MM.1S (cell line): ENCODE measurements around the gene HLA-DQA1.

Source experiments
- DNase-seq: peaks from one replicate; pipeline ENCODE4 v3.0.0-alpha.2; 2015
- H2AFZ ChIP-seq: fragments of 300-600 bp; sonication (generic); 2 replicates; pipeline ENCODE4 v1.6.0; 2016; ENCODE audit warnings: antibody characterized with exemption, low read length
- H3F3A ChIP-seq: fragments of 300-600 bp; sonication (generic); 2 replicates; pipeline ENCODE4 v1.6.1; 2016; ENCODE audit warnings: mild to moderate bottlenecking, antibody characterized with exemption, low read length, moderate library complexity, mixed read lengths; ENCODE audit not compliant: insufficient read depth
- H3K27ac ChIP-seq: fragments of 300-600 bp; sonication (generic); 2 replicates; pipeline ENCODE4 v1.5.1; 2016; ENCODE audit warnings: mild to moderate bottlenecking, low read length
- H3K27me3 ChIP-seq: fragments of 300-600 bp; sonication (generic); replicated peaks from 2 replicates; pipeline ENCODE4 v1.6.0; 2016; ENCODE audit warnings: low read length; ENCODE audit not compliant: insufficient read depth
- H3K36me3 ChIP-seq: fragments of 300-600 bp; sonication (generic); replicated peaks from 2 replicates; pipeline ENCODE4 v1.6.1; 2016; ENCODE audit warnings: mild to moderate bottlenecking, low read length, mixed read lengths; ENCODE audit not compliant: insufficient read depth
- H3K4me1 ChIP-seq: fragments of 300-600 bp; sonication (generic); 2 replicates; pipeline ENCODE4 v1.6.1; 2016; ENCODE audit warnings: low read length, mixed read lengths
- H3K4me2 ChIP-seq: fragments of 300-600 bp; sonication (generic); 2 replicates; pipeline ENCODE4 v1.6.0; 2016; ENCODE audit warnings: low read depth, low read length
- H3K4me3 ChIP-seq: fragments of 300-600 bp; sonication (generic); 2 replicates; pipeline ENCODE4 v1.5.1; 2016; ENCODE audit warnings: low read length, mixed read lengths
- H3K79me2 ChIP-seq: fragments of 300-600 bp; sonication (generic); 2 replicates; pipeline ENCODE4 v1.6.1; 2016; ENCODE audit warnings: mixed run types, low read length, mixed read lengths
- H3K9ac ChIP-seq: fragments of 300-600 bp; sonication (generic); 2 replicates; pipeline ENCODE4 v1.6.1; 2016; ENCODE audit warnings: low read length, mixed read lengths
- H3K9me2 ChIP-seq: fragments of 300-600 bp; sonication (generic); replicated peaks from 2 replicates; pipeline ENCODE4 v1.6.1; 2016; ENCODE audit warnings: mild to moderate bottlenecking, low read length, mixed read lengths; ENCODE audit not compliant: insufficient read depth
- H3K9me3 ChIP-seq: fragments of 300-600 bp; sonication (generic); replicated peaks from 2 replicates; pipeline ENCODE4 v1.6.1; 2016; ENCODE audit warnings: mild to moderate bottlenecking, low read length, mixed read lengths; ENCODE audit not compliant: insufficient read depth
- H4K20me1 ChIP-seq: fragments of 300-600 bp; sonication (generic); 2 replicates; pipeline ENCODE4 v1.6.1; 2016; ENCODE audit warnings: mild to moderate bottlenecking, low read length, moderate library complexity, mixed read lengths; ENCODE audit not compliant: insufficient read depth
- EZH2 ChIP-seq: fragments of 300-600 bp; sonication (generic); optimal IDR thresholded peaks from 2 replicates; pipeline ENCODE3; 2017; ENCODE audit warnings: low read depth, mild to moderate bottlenecking, antibody characterized with exemption, low read length, mixed read lengths
- EZH2phosphoT487 ChIP-seq: fragments of 300-600 bp; sonication (generic); IDR thresholded peaks from 2 replicates; pipeline ENCODE4 v1.6.1; 2018; ENCODE audit warnings: antibody characterized with exemption, low read length
- TF ChIP-seq, protein P1 (sequence below): fragments of 300-600 bp; sonication (generic); IDR thresholded peaks from 2 replicates; pipeline ENCODE4 v1.5.1; 2016; ENCODE audit warnings: antibody characterized with exemption, low read length, mixed read lengths

The HLA-DQA1 gene

DNA sequence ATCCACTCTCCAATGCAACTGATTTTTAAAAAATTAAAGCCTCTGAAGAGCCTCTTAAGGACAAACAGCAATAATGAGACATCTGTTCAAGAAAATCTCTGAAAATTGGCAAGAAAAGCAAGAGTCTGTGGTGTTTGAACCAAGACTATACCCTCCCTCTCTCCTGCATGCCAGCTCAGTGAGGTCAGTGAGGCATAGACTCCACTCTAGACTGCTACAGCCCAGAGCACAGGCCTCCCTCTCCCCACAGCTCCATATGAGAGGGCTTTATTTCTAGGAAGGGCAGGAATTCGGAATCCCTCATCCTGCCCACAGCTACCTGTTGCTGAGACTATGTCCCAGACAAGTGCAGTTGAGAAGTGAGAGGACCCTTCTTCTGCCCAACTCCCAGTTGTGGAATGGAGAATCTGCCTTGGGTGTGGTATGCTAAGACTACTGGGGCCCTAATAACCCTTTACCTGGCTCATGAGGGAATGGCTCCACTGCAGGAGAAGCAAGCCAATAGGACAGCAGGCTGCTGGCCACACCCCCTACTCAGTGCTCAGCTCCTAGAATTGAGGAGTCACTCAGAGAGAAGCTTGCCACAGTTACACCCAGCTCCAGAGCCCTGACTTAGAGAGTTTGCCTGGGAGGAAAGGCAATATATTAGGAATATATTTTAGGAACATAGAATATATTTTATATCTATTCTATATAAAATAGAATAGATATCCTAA is 22.7 kb upstream of the HLA-DQA1 start:
- Histone ChIP-seq H3K4me2 (no peak overlapping the region), H3K36me3 (no peaks in the 10 kb centered on the region), H2AFZ (no peak overlapping the region), H3K4me1 (peaks cover 1% of the 10 kb centered on the region), H3K4me3 (no peak overlapping the region), H3K9me3 (no peaks in the 10 kb centered on the region), H3K9ac (no peak overlapping the region), H3F3A (no peaks in the 10 kb centered on the region), H3K27me3 (no peaks in the 10 kb centered on the region), H3K9me2 (no peaks in the 10 kb centered on the region), H3K27ac (no peak overlapping the region), H4K20me1 (no peaks in the 10 kb centered on the region), H3K79me2 (no peaks in the 10 kb centered on the region)
- TF ChIP-seq, protein P1, sequence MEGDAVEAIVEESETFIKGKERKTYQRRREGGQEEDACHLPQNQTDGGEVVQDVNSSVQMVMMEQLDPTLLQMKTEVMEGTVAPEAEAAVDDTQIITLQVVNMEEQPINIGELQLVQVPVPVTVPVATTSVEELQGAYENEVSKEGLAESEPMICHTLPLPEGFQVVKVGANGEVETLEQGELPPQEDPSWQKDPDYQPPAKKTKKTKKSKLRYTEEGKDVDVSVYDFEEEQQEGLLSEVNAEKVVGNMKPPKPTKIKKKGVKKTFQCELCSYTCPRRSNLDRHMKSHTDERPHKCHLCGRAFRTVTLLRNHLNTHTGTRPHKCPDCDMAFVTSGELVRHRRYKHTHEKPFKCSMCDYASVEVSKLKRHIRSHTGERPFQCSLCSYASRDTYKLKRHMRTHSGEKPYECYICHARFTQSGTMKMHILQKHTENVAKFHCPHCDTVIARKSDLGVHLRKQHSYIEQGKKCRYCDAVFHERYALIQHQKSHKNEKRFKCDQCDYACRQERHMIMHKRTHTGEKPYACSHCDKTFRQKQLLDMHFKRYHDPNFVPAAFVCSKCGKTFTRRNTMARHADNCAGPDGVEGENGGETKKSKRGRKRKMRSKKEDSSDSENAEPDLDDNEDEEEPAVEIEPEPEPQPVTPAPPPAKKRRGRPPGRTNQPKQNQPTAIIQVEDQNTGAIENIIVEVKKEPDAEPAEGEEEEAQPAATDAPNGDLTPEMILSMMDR: no peak
- TF ChIP-seq EZH2 (no peak), EZH2phosphoT487 (no peak)
- DNase-seq: no peak

GRCh38 chr6:32615885-32616532 is 21.2 kb upstream of the HLA-DQA1 start:
- H3K4me2 ChIP-seq: no peak overlapping the region
- no peaks in the 10 kb centered on the region for H3F3A ChIP-seq
- H2AFZ ChIP-seq: no peak overlapping the region
- no peak overlapping the region for H3K4me3 ChIP-seq
- no peak overlapping the region for H3K9ac ChIP-seq
- no peak for TF ChIP-seq EZH2phosphoT487
- no peak for TF ChIP-seq EZH2
- TF ChIP-seq, protein P1: no peak
- 0 out of 2 replicates have a peak, but pooled peaks cover 2% of the 10 kb centered on the region for H3K4me1 ChIP-seq
- no peaks in the 10 kb centered on the region for H3K9me2 ChIP-seq
- no peak for DNase-seq
- no peaks in the 10 kb centered on the region for H3K36me3 ChIP-seq
- H3K79me2 ChIP-seq: no peaks in the 10 kb centered on the region
- no peaks in the 10 kb centered on the region for H3K9me3 ChIP-seq
- H4K20me1 ChIP-seq: no peaks in the 10 kb centered on the region
- no peak overlapping the region for H3K27ac ChIP-seq
- no peaks in the 10 kb centered on the region for H3K27me3 ChIP-seq

GRCh38 chr6:32617751-32618150 is 19.5 kb upstream of the HLA-DQA1 start:
- TF ChIP-seq EZH2: no peak
- TF ChIP-seq, protein P1: no peak
- no peak for TF ChIP-seq EZH2phosphoT487
- no peaks in the 10 kb centered on the region for H3K9me2 ChIP-seq
- no peak overlapping the region for H3K4me2 ChIP-seq
- no peak overlapping the region for H3K27ac ChIP-seq
- no peak overlapping the region for H3K4me3 ChIP-seq
- H3K9ac ChIP-seq: no peak overlapping the region
- H3K4me1 ChIP-seq: peaks cover 15% of the 10 kb centered on the region
- no peak overlapping the region for H2AFZ ChIP-seq
- no peaks in the 10 kb centered on the region for H3K36me3 ChIP-seq
- H3K27me3 ChIP-seq: no peaks in the 10 kb centered on the region
- H3F3A ChIP-seq: peaks cover 6% of the 10 kb centered on the region
- DNase-seq: no peak
- no peaks in the 10 kb centered on the region for H4K20me1 ChIP-seq
- no peaks in the 10 kb centered on the region for H3K9me3 ChIP-seq
- no peaks in the 10 kb centered on the region for H3K79me2 ChIP-seq
